Measurements from ENCODE around the gene AP1G2.
"Not testable (repeated sequence)": the region's sequence is repeated elsewhere in the genome, so short reads cannot be mapped to it uniquely, and the experiment has no call there.

The AP1G2 gene

DNA sequence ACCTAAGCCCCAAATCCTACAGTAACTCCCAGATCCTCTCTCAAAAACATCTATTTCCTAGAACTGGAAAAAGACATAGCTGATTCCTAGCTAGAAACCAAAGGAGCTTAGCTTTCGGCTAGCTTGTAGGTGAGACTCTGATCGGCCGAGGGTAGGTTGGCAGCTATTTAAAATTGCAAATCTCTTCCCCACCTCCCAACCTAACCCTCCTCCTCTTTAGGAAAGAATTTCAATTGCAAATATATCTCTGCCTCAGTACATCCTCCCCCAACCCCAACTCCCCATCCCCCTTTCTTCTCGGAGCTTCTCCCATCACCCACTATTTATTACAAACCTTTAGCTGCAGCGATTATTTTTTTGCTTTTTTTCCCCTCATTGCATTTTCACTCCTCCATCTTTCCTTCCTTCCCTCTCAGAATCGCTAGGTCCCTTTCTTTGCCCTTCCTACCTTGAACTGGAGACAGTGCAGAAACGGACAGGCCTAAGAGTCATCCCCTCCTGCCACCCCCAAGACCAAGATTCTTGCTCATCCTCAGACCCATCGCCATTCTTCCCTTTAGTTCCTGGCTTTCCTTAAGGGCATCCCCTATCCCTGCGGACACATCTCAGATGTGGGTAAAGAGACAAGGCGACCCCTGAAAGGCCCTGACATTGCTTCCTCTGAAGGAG lies 29.4 kb downstream of the AP1G2 start:
- TF ChIP-seq CTCF (IDR thresholded peaks at IDR 0.05; ENCODE audit: low read depth, low read length, missing control alignments), result no peak
- no peak for DNase-seq (ENCODE audit: low read depth)
- H3K4me3 ChIP-seq (ENCODE audit: low read depth, low read length), result no peak overlapping the region
- in situ Hi-C loops (cut with HindIII; ENCODE audit: low sequenced_read_pairs), result no loop called here

- no peak for TF ChIP-seq CTCF (IDR thresholded peaks at IDR 0.05; ENCODE audit: low read depth, low read length, missing control alignments)
- no peak overlapping the region for H3K4me3 ChIP-seq (ENCODE audit: low read depth, low read length)
- in situ Hi-C loops (cut with HindIII; ENCODE audit: low sequenced_read_pairs), result no loop called here
- DNase-seq (ENCODE audit: low read depth), result no peak
Measured at GRCh38 chr14:23537351-23538049, 30.1 kb downstream of the AP1G2 start.

DNA sequence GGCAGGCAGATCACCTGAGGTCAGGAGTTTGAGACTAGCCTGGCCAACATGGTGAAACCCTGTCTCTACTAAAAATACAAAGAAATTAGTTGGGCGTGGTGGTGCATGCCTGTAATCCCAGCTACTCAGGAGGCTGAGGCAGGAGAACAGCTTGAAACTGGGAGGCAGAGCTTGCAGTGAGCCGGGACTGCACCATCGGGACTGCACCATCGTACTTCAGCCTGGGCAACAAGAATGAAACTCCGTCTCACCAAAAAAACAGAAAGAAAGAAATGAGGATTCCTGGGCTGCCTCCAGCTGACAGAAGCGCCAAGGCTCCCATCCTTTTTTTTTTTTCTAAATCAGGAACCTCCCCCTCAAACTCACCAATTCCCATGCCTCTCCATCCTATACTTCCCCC lies 30.7 kb downstream of the AP1G2 start:
- DNase-seq (ENCODE audit: low read depth); H3K4me3 ChIP-seq (ENCODE audit: low read depth, low read length); in situ Hi-C loops (cut with HindIII; ENCODE audit: low sequenced_read_pairs): not testable (repeated sequence)

DNA sequence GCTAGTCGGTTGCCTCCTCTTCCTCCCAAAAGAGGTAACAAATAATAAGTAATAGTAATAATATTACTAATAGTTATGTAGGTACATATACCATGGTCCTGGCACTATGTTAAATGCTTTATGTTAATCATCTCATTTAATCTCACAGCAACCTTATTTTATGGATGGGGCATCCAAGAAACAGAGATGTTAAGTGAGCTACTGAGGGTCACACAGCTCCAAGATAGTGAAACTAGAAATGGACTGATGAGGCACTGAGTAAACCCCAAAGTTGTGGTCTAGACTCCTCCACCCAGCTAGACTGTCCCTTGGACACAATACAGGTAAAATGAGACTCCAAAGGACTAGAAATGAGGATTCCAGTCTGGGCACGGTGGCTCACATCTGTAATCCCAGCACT lies 31.1 kb downstream of the AP1G2 start:
- in situ Hi-C loops (cut with HindIII; ENCODE audit: low sequenced_read_pairs), result no loop called here
- no peak for DNase-seq (ENCODE audit: low read depth)
- TF ChIP-seq CTCF (IDR thresholded peaks at IDR 0.05; ENCODE audit: low read depth, low read length, missing control alignments), result no peak
- H3K4me3 ChIP-seq (ENCODE audit: low read depth, low read length), result no peak overlapping the region

DNA sequence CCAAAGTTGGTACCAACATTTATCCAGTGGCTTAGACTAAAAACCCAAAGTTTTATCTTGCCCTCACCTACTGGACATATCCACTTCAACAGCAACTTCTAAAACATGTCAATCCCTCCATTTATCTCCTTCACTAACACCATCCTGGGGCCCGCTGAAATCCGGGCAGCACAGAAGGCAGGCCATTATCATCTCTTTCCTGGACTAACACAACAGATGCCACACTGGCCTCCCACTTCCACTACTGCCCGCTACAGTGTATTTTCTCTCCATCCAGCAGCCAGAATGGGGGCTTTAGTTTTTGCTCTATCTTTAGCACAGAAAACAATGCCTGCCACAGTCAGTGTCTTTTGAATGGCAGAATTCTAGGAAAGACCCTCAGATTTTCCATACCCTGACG lies 31.6 kb downstream of the AP1G2 start:
- no peak overlapping the region for H3K4me3 ChIP-seq (ENCODE audit: low read depth, low read length)
- DNase-seq (ENCODE audit: low read depth), result no peak
- TF ChIP-seq CTCF (IDR thresholded peaks at IDR 0.05; ENCODE audit: low read depth, low read length, missing control alignments), result no peak
- in situ Hi-C loops (cut with HindIII; ENCODE audit: low sequenced_read_pairs), result no loop called here

- TF ChIP-seq CTCF (IDR thresholded peaks at IDR 0.05; ENCODE audit: low read depth, low read length, missing control alignments), result no peak
- in situ Hi-C loops (cut with HindIII; ENCODE audit: low sequenced_read_pairs), result loop anchor here (5.0 kb wide), 1 partner anchor 47 kb away; no protein-coding TSS in a partner anchor
- DNase-seq (ENCODE audit: low read depth), result no peak
- no peak overlapping the region for H3K4me3 ChIP-seq (ENCODE audit: low read depth, low read length)
Measured at GRCh38 chr14:23533652-23534435, 33.7 kb downstream of the AP1G2 start.

Data from astrocyte of the cerebellum (primary cell).